ENCODE measurements around the gene LEFTY1. TPM values are rescaled to one million over a fixed set of nuclear protein-coding genes. Genes with fewer than 3 reads are reported as not detected.

Gene LEFTY1
- total and polyA plus RNA-seq, 2 of the 4 experiments (the other 2 are of a cell fraction), result not detected

DNA sequence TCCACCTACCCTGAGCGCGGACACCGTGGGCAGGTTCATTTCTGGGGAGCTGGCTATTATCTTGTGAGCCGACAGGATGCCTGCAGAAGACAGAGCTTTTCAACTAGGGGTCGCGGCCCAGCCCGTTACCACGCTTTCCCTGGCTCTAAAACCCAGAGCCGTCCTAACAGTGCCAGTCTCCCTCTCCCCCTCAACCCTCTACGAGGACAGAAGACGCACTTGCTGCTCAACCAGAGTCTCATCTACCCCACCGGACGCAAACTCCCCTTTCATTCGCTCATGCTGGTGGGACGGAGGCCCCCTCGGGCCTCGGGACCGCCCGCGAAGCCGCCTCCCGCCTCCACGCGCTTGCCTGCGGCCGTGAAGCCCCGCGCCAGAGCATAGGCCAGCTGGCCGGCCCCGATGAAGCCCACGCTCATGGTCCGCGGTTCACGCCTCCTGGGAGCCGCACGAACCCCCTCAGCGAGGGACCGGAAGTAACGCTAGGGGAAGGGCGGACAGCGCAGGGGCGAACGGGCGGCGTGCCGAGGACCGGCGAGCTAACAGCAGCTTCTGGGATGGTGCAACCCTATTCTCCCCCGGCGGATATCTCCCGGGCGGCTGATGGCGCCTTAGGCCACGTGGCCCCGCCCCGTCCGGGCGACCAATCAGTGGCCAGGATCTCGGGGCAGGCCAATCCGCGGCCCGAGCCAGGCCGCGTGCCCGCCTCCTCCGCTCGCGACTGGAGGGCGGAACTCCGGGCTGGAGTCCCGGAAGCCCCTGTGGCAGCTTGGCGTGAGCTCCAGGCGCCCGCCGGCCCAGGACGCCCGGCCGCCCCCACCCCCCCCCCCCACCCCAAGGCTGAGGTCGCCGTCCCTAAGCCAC, 35.0 kb upstream of the LEFTY1 start, which contains the start of gene PYCR2:
PYCR2 (minus strand) TSS at position 559 of the 864 bp plus-strand sequence; CDS start at position 419, 140 bp downstream.
- Histone ChIP-seq H4K8ac (ENCODE audit: low read depth in 2 of 2, low read length in 2 of 2) (peak within 1 kb of the TSS; percentile 92 to 100), H3K36me3 (ENCODE audit: control insufficient read depth, insufficient read depth, low read length) (peaks cover 16% of the 10 kb centered on the region), H4K91ac (ENCODE audit: insufficient read depth, low read depth, low read length) (peak within 1 kb of the TSS; percentile 92), H3K9ac (ENCODE audit: low read depth, low read length) (peak within 1 kb of the TSS; percentile 89), H2BK20ac (ENCODE audit: low read depth, low read length) (no peak within 1 kb of the TSS), H3K9me1 (ENCODE audit: insufficient read depth, low read length) (peaks cover 18% of the 10 kb centered on the region), H3K4ac (ENCODE audit: low read depth, low read length) (peak within 1 kb of the TSS; percentile 74), H4K20me1 (ENCODE audit: insufficient read depth, low read length) (peaks cover 6% of the 10 kb centered on the region), H2BK15ac (ENCODE audit: low read depth, low read length) (no peak within 1 kb of the TSS), H2AK5ac (ENCODE audit: low read depth, low read length) (peak within 1 kb of the TSS; percentile 29), H3K9me3 (ENCODE audit: control insufficient read depth, insufficient read depth, low read length) (no peaks in the 10 kb centered on the region), H3K14ac (replicated peaks; ENCODE audit: low read depth, low read length) (peak within 1 kb of the TSS; percentile 62), H3K4me1 (ENCODE audit: control insufficient read depth, insufficient read depth, low read length) (peaks cover 5% of the 10 kb centered on the region; the same call in 1 of the 2 replicates), H3K79me1 (ENCODE audit: low read depth in 1 of 2, low read length in 2 of 2) (peaks cover 17 to 43% of the 10 kb centered on the region in 2 experiments), H3K56ac (ENCODE audit: extremely low read depth, insufficient read depth, low read length) (peak within 1 kb of the TSS; percentile 52), H3K27me3 (ENCODE audit: control insufficient read depth, insufficient read depth, low read length) (no peaks in the 10 kb centered on the region), H4K5ac (ENCODE audit: low read depth, low read length) (peak within 1 kb of the TSS; percentile 93), H3K18ac (ENCODE audit: low read depth, low read length) (peak within 1 kb of the TSS; percentile 48; the same call in 1 of the 2 replicates), H3K4me3 (ENCODE audit: insufficient read depth, low read depth, low read length) (peak within 1 kb of the TSS; percentile 63), H2BK5ac (ENCODE audit: low read depth, low read length, poor library complexity, severe bottlenecking) (peak within 1 kb of the TSS; percentile 54), H2BK120ac (ENCODE audit: low read depth, low read length) (0 out of 2 replicates have a peak within 1 kb of the TSS, but pooled peaks have one; percentile 0), H3K27ac (ENCODE audit: insufficient read depth, low read length) (peak within 1 kb of the TSS; percentile 87), H2AK9ac (replicated peaks; ENCODE audit: low read depth, low read length, poor library complexity) (peak within 1 kb of the TSS; percentile 98), H2AFZ (replicated peaks; ENCODE audit: low read length, poor library complexity) (peak within 1 kb of the TSS; percentile 93), H3K4me2 (ENCODE audit: low read depth, low read length) (peak within 1 kb of the TSS; percentile 87), H3K23ac (ENCODE audit: low read depth, low read length) (peak within 1 kb of the TSS; percentile 57; the same call in 1 of the 2 replicates)
- DNase-seq, result peak; percentile 96
- WGBS, 2 experiments (ENCODE audit: extremely low coverage in 2 of 2, insufficient read length in 1 of 2), result 1% methylated on average over 33 of the region's 80 CpGs; no CpG with 5 or more reads in 1 of the 2 experiments
- TF ChIP-seq MAZ (IDR thresholded peaks at IDR 0.05; ENCODE audit: borderline replicate concordance, low read depth, low read length), result peak; percentile 62; the same call in 1 of the 2 replicates
- no peak for TF ChIP-seq MAFK (IDR thresholded peaks at IDR 0.05; ENCODE audit: low read depth, low read length)
- TF ChIP-seq CHD1 (IDR thresholded peaks at IDR 0.05; ENCODE audit: low read depth, low read length), result no peak
- TF ChIP-seq MXI1 (IDR thresholded peaks at IDR 0.05; ENCODE audit: borderline replicate concordance, low read depth, low read length), result peak; percentile 76; the same call in 1 of the 2 replicates
- no peak for TF ChIP-seq SMC3 (IDR thresholded peaks at IDR 0.05; ENCODE audit: low read depth, low read length)
- TF ChIP-seq POLR2A (IDR thresholded peaks at IDR 0.05; ENCODE audit: low read depth, low read length), result peak; percentile 83; the same call in 1 of the 2 replicates
- TF ChIP-seq, protein P1, sequence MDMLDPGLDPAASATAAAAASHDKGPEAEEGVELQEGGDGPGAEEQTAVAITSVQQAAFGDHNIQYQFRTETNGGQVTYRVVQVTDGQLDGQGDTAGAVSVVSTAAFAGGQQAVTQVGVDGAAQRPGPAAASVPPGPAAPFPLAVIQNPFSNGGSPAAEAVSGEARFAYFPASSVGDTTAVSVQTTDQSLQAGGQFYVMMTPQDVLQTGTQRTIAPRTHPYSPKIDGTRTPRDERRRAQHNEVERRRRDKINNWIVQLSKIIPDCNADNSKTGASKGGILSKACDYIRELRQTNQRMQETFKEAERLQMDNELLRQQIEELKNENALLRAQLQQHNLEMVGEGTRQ (IDR thresholded peaks at IDR 0.05; ENCODE audit: low read depth, low read length), result peak; percentile 97
- TF ChIP-seq CEBPB (IDR thresholded peaks at IDR 0.05; ENCODE audit: low read depth, low read length), result peak; percentile 94
- no peak for TF ChIP-seq FOS (IDR thresholded peaks at IDR 0.05; ENCODE audit: low read depth, low read length)
- 0 out of 2 replicates have a peak, but pooled peaks have one; percentile 36 for TF ChIP-seq BHLHE40 (IDR thresholded peaks at IDR 0.05; ENCODE audit: low read depth, low read length)
- TF ChIP-seq RCOR1 (IDR thresholded peaks at IDR 0.05; ENCODE audit: insufficient replicate concordance, low read length), result no peak
- TF ChIP-seq RFX5 (IDR thresholded peaks at IDR 0.05; ENCODE audit: low read depth, low read length), result no peak
- CTCF ChIA-PET, result interaction anchor here (0.6 to 1.3 kb wide), 2 partner anchors 70 to 449 kb away, joined by 6 to 8 read pairs; no protein-coding TSS in a partner anchor
- peak; percentile 98 for ATAC-seq (ENCODE audit: low read depth)
- POLR2A ChIA-PET (ENCODE audit: unreplicated experiment), result interaction anchor here (0.6 kb wide), 2 partner anchors 230 to 519 kb away, joined by 4 to 5 read pairs; no protein-coding TSS in a partner anchor
- in situ Hi-C loops (cut with MboI; ENCODE audit: low sequenced_read_pairs), result no loop called here
- intact Hi-C loops (cut with micrococcal nuclease), result loop anchor here (5.0 kb wide), 2 partner anchors 53 to 267 kb away; no protein-coding TSS in a partner anchor
- dilution Hi-C loops (cut with HindIII; ENCODE audit: low sequenced_read_pairs, unreplicated experiment), result no loop called here
- TSS peak; percentile 42 for BruUV-seq (replicated peaks)
